ENCODE data around the gene TSSC4. TPM values are rescaled to one million over a fixed set of nuclear protein-coding genes. Genes with fewer than 3 reads are reported as not detected.

TSSC4 gene
- total and polyA plus RNA-seq, 5 donors from 2014 or later = 59.6 to 97.4 (median 69.8) TPM

GRCh38 chr11:2420502-2421225 is 20.1 kb downstream of the TSSC4 start:
- Histone ChIP-seq H3K4me1 (ENCODE audit: control insufficient read depth, insufficient read depth, low read length, poor library complexity, severe bottlenecking) (peaks cover 13% of the 10 kb centered on the region), H3K36me3 (ENCODE audit: control insufficient read depth, insufficient read depth, low read length) (no peaks in the 10 kb centered on the region), H3K9me3 (ENCODE audit: control insufficient read depth in 2 of 2, low read length in 2 of 2) (no peaks in the 10 kb centered on the region), H3K27ac (ENCODE audit: insufficient read depth, low read length, poor library complexity, severe bottlenecking) (no peak overlapping the region), H3K4me3 (ENCODE audit: low read depth, low read length) (no peak overlapping the region), H3K27me3 (ENCODE audit: control insufficient read depth, insufficient read depth, low read length) (no peaks in the 10 kb centered on the region)
- no peaks in the 10 kb centered on the region for H3K36me3 Mint-ChIP-seq
- peak; percentile 84 to 91 for ATAC-seq (ENCODE audit: low read depth in 2 of 2)
- no peak overlapping the region for H3K27ac Mint-ChIP-seq
- H3K4me3 Mint-ChIP-seq = no peak overlapping the region
- peaks cover 0 to 6% (median under 1%) of the 10 kb centered on the region in 4 donors for H3K4me1 Mint-ChIP-seq
- no peaks in the 10 kb centered on the region for H3K9me3 Mint-ChIP-seq
- H3K27me3 Mint-ChIP-seq = peaks cover 5% of the 10 kb centered on the region
- peak; percentile 51 to 73 (median 66) for DNase-seq

GRCh38 chr11:2421226-2421994 is 20.9 kb downstream of the TSSC4 start:
- Histone ChIP-seq H3K27ac (ENCODE audit: insufficient read depth, low read length, poor library complexity, severe bottlenecking) (no peak overlapping the region), H3K9me3 (ENCODE audit: control insufficient read depth in 2 of 2, low read length in 2 of 2) (no peaks in the 10 kb centered on the region), H3K4me3 (ENCODE audit: low read depth, low read length) (no peak overlapping the region), H3K27me3 (ENCODE audit: control insufficient read depth, insufficient read depth, low read length) (no peaks in the 10 kb centered on the region), H3K36me3 (ENCODE audit: control insufficient read depth, insufficient read depth, low read length) (no peaks in the 10 kb centered on the region), H3K4me1 (ENCODE audit: control insufficient read depth, insufficient read depth, low read length, poor library complexity, severe bottlenecking) (peaks cover 13% of the 10 kb centered on the region)
- no peak for ATAC-seq (ENCODE audit: low read depth in 2 of 2)
- Mint-ChIP-seq H3K9me3 (no peaks in the 10 kb centered on the region), H3K4me1 (peaks cover 0 to 6% (median under 1%) of the 10 kb centered on the region in 4 donors), H3K27me3 (peaks cover 5% of the 10 kb centered on the region), H3K36me3 (no peaks in the 10 kb centered on the region), H3K27ac (no peak overlapping the region), H3K4me3 (no peak overlapping the region)
- DNase-seq = no peak

- no peak for DNase-seq
These were observed 21.4 kb downstream of the TSSC4 start for GRCh38 chr11:2421996-2422395.

GRCh38 chr11:2422461-2423156 is 22.1 kb downstream of the TSSC4 start:
- Histone ChIP-seq H3K9me3 (ENCODE audit: control insufficient read depth in 2 of 2, low read length in 2 of 2) (no peaks in the 10 kb centered on the region), H3K27me3 (ENCODE audit: control insufficient read depth, insufficient read depth, low read length) (no peaks in the 10 kb centered on the region), H3K4me1 (ENCODE audit: control insufficient read depth, insufficient read depth, low read length, poor library complexity, severe bottlenecking) (peaks cover 13% of the 10 kb centered on the region), H3K4me3 (ENCODE audit: low read depth, low read length) (no peak overlapping the region), H3K36me3 (ENCODE audit: control insufficient read depth, insufficient read depth, low read length) (no peaks in the 10 kb centered on the region), H3K27ac (ENCODE audit: insufficient read depth, low read length, poor library complexity, severe bottlenecking) (no peak overlapping the region)
- Mint-ChIP-seq H3K9me3 (no peaks in the 10 kb centered on the region), H3K36me3 (no peaks in the 10 kb centered on the region), H3K27me3 (peaks cover 5% of the 10 kb centered on the region), H3K4me1 (peaks cover 0 to 6% (median under 1%) of the 10 kb centered on the region in 4 donors), H3K4me3 (no peak overlapping the region), H3K27ac (peak overlapping the region in 1 of 3 donors; percentile 20)
- no peak for ATAC-seq (ENCODE audit: low read depth in 2 of 2)
- no peak for DNase-seq

More at GRCh38 chr11:2421996-2422395, 21.4 kb downstream of the TSSC4 start:
- no peak overlapping the region for H3K27ac Mint-ChIP-seq
- H3K36me3 ChIP-seq (ENCODE audit: control insufficient read depth, insufficient read depth, low read length) = no peaks in the 10 kb centered on the region
- H3K27me3 Mint-ChIP-seq = peaks cover 5% of the 10 kb centered on the region
- no peak overlapping the region for H3K4me3 Mint-ChIP-seq
- no peaks in the 10 kb centered on the region for H3K9me3 Mint-ChIP-seq
- H3K36me3 Mint-ChIP-seq = no peaks in the 10 kb centered on the region
- ATAC-seq (ENCODE audit: low read depth in 2 of 2) = no peak
- H3K4me1 ChIP-seq (ENCODE audit: control insufficient read depth, insufficient read depth, low read length, poor library complexity, severe bottlenecking) = peaks cover 13% of the 10 kb centered on the region
- no peak overlapping the region for H3K27ac ChIP-seq (ENCODE audit: insufficient read depth, low read length, poor library complexity, severe bottlenecking)
- H3K4me3 ChIP-seq (ENCODE audit: low read depth, low read length) = no peak overlapping the region
- H3K9me3 ChIP-seq (ENCODE audit: control insufficient read depth in 2 of 2, low read length in 2 of 2) = no peaks in the 10 kb centered on the region
- H3K4me1 Mint-ChIP-seq = peaks cover 0 to 6% (median under 1%) of the 10 kb centered on the region in 4 donors
- H3K27me3 ChIP-seq (ENCODE audit: control insufficient read depth, insufficient read depth, low read length) = no peaks in the 10 kb centered on the region

- peaks cover 13% of the 10 kb centered on the region for H3K4me1 ChIP-seq (ENCODE audit: control insufficient read depth, insufficient read depth, low read length, poor library complexity, severe bottlenecking)
- DNase-seq = no peak
- ATAC-seq (ENCODE audit: low read depth in 2 of 2) = no peak
- H3K27ac ChIP-seq (ENCODE audit: insufficient read depth, low read length, poor library complexity, severe bottlenecking) = no peak overlapping the region
- no peaks in the 10 kb centered on the region for H3K9me3 Mint-ChIP-seq
- H3K4me3 ChIP-seq (ENCODE audit: low read depth, low read length) = no peak overlapping the region
- H3K27ac Mint-ChIP-seq = no peak overlapping the region
- H3K36me3 ChIP-seq (ENCODE audit: control insufficient read depth, insufficient read depth, low read length) = no peaks in the 10 kb centered on the region
- H3K27me3 Mint-ChIP-seq = peaks cover 5% of the 10 kb centered on the region
- no peaks in the 10 kb centered on the region for H3K9me3 ChIP-seq (ENCODE audit: control insufficient read depth in 2 of 2, low read length in 2 of 2)
- no peaks in the 10 kb centered on the region for H3K27me3 ChIP-seq (ENCODE audit: control insufficient read depth, insufficient read depth, low read length)
- H3K4me3 Mint-ChIP-seq = no peak overlapping the region
- H3K4me1 Mint-ChIP-seq = peaks cover 0 to 6% (median under 1%) of the 10 kb centered on the region in 4 donors
- no peaks in the 10 kb centered on the region for H3K36me3 Mint-ChIP-seq
These were observed 22.8 kb downstream of the TSSC4 start for GRCh38 chr11:2423157-2424025.

GRCh38 chr11:2424811-2425495 is 24.4 kb downstream of the TSSC4 start:
- Mint-ChIP-seq H3K27me3 (no peaks in the 10 kb centered on the region), H3K36me3 (no peaks in the 10 kb centered on the region), H3K9me3 (no peaks in the 10 kb centered on the region), H3K27ac (peak overlapping the region in 1 of 3 donors; percentile 20), H3K4me1 (peaks cover 0 to 3% (median 0%) of the 10 kb centered on the region in 4 donors), H3K4me3 (no peak overlapping the region)
- H3K27ac ChIP-seq (ENCODE audit: insufficient read depth, low read length, poor library complexity, severe bottlenecking) = no peak overlapping the region
- no peaks in the 10 kb centered on the region for H3K27me3 ChIP-seq (ENCODE audit: control insufficient read depth, insufficient read depth, low read length)
- no peaks in the 10 kb centered on the region for H3K36me3 ChIP-seq (ENCODE audit: control insufficient read depth, insufficient read depth, low read length)
- no peak overlapping the region for H3K4me3 ChIP-seq (ENCODE audit: low read depth, low read length)
- H3K9me3 ChIP-seq (ENCODE audit: control insufficient read depth in 2 of 2, low read length in 2 of 2) = no peaks in the 10 kb centered on the region
- ATAC-seq (ENCODE audit: low read depth in 2 of 2) = no peak
- peaks cover 9% of the 10 kb centered on the region for H3K4me1 ChIP-seq (ENCODE audit: control insufficient read depth, insufficient read depth, low read length, poor library complexity, severe bottlenecking)
- DNase-seq = no peak

All from CD4-positive, CD25-positive, alpha-beta regulatory T cell (primary cell).